Kidney tubule cell (primary cell): ENCODE results near the gene APOC4.
"Not testable (repeated sequence)": the region's sequence is repeated elsewhere in the genome, so short reads cannot be mapped to it uniquely, and the experiment has no call there.

Experiments used
- DNase-seq: peaks from one replicate; pipeline ENCODE4 v3.0.0-alpha.2; 2018; ENCODE audit warnings: low spot score

Gene APOC4

GRCh38 chr19:44914433-44915206 lies 27.4 kb upstream of the APOC4 start, which contains the start of gene APOC1:
Gene APOC1 (plus strand): TSS chr19:44914608. CDS start chr19:44914892, 284 bp downstream.
- peak; percentile 74 for DNase-seq

- DNase-seq, result no peak
Observed at GRCh38 chr19:44924243-44924725, 17.8 kb upstream of the APOC4 start.

- DNase-seq, result no peak
Observed at GRCh38 chr19:44925114-44925891, 16.7 kb upstream of the APOC4 start.

GRCh38 chr19:44926245-44927077 lies 15.6 kb upstream of the APOC4 start:
- DNase-seq, result not testable (repeated sequence)

GRCh38 chr19:44927746-44928145 lies 14.3 kb upstream of the APOC4 start:
- DNase-seq, result no peak

GRCh38 chr19:44930088-44930487 lies 11.9 kb upstream of the APOC4 start:
- DNase-seq, result no peak

GRCh38 chr19:44931541-44931940 lies 10.5 kb upstream of the APOC4 start:
- no peak for DNase-seq

- DNase-seq, result no peak
Observed at GRCh38 chr19:44939668-44940067, 2.4 kb upstream of the APOC4 start.

- no peak for DNase-seq
Observed at GRCh38 chr19:44943801-44944249, 1.8 kb downstream of the APOC4 start.

- DNase-seq, result no peak
Observed at GRCh38 chr19:44947041-44947581, 5.1 kb downstream of the APOC4 start.

GRCh38 chr19:44948237-44948636 lies 6.2 kb downstream of the APOC4 start:
- DNase-seq, result no peak

GRCh38 chr19:44948763-44949374 lies 6.8 kb downstream of the APOC4 start:
- DNase-seq, result no peak

- DNase-seq, result no peak
Observed at GRCh38 chr19:44949550-44949949, 7.5 kb downstream of the APOC4 start.

GRCh38 chr19:44951179-44952159 lies 9.4 kb downstream of the APOC4 start:
- DNase-seq, result peak; percentile 77

- DNase-seq, result no peak
Observed at GRCh38 chr19:44954278-44954648, 12.2 kb downstream of the APOC4 start.

- peak; percentile 96 for DNase-seq
Observed at GRCh38 chr19:44954649-44955504, 12.8 kb downstream of the APOC4 start, which contains the start of gene CLPTM1. Gene CLPTM1 (plus strand): TSS chr19:44955380. CDS start chr19:44955396, 16 bp downstream.

GRCh38 chr19:44955505-44956439 lies 13.7 kb downstream of the APOC4 start:
- peak; percentile 14 for DNase-seq

- DNase-seq, result peak; percentile 80
Observed at GRCh38 chr19:44957526-44957925, 15.5 kb downstream of the APOC4 start.
